GM23248 (cell line): ENCODE measurements around the gene GPR149. TPM values are rescaled to one million over a fixed set of nuclear protein-coding genes. Genes with fewer than 3 reads are reported as not detected.
"Not testable (repeated sequence)": the region's sequence is repeated elsewhere in the genome, so short reads cannot be mapped to it uniquely, and the experiment has no call there.

ENCODE experiments used
- DNase-seq: peaks from one replicate; pipeline ENCODE4 v3.0.0-alpha.2; 2015
- H2AFZ ChIP-seq: fragments of 200-600 bp; sonication (generic); 2 replicates; pipeline ENCODE4 v1.6.1; 2016; ENCODE audit warnings: antibody characterized with exemption
- H3F3A ChIP-seq: fragments of 200-600 bp; sonication (generic); 2 replicates; pipeline ENCODE4 v1.6.1; 2016; ENCODE audit warnings: mild to moderate bottlenecking, antibody characterized with exemption, mixed run types; ENCODE audit not compliant: insufficient read depth
- H3K27ac ChIP-seq: fragments of 200-600 bp; sonication (generic); 2 replicates; pipeline ENCODE4 v1.5.1; 2016; ENCODE audit warnings: mild to moderate bottlenecking
- H3K27me3 ChIP-seq: fragments of 200-600 bp; sonication (generic); replicated peaks from 2 replicates; pipeline ENCODE4 v1.6.1; 2016; ENCODE audit warnings: mild to moderate bottlenecking; ENCODE audit not compliant: insufficient read depth
- H3K36me3 ChIP-seq: fragments of 200-600 bp; sonication (generic); 2 replicates; pipeline ENCODE4 v1.6.1; 2016; ENCODE audit warnings: low read depth, mild to moderate bottlenecking
- H3K4me1 ChIP-seq: fragments of 200-600 bp; sonication (generic); 2 replicates; pipeline ENCODE4 v1.6.1; 2016; ENCODE audit warnings: mild to moderate bottlenecking; ENCODE audit not compliant: insufficient read depth
- H3K4me2 ChIP-seq: fragments of 200-600 bp; sonication (generic); one replicate; pipeline ENCODE4 v1.6.1; 2016; ENCODE audit warnings: mild to moderate bottlenecking; ENCODE audit not compliant: unreplicated experiment
- H3K4me3 ChIP-seq: fragments of 200-600 bp; sonication (generic); 2 replicates; pipeline ENCODE4 v1.5.1; 2016; ENCODE audit warnings: mild to moderate bottlenecking
- H3K79me2 ChIP-seq: fragments of 200-600 bp; sonication (generic); 2 replicates; pipeline ENCODE4 v1.6.1; 2016; ENCODE audit warnings: mild to moderate bottlenecking; ENCODE audit not compliant: insufficient read depth
- H3K9ac ChIP-seq: fragments of 200-600 bp; sonication (generic); 2 replicates; pipeline ENCODE4 v1.6.1; 2016; ENCODE audit warnings: mild to moderate bottlenecking
- H3K9me2 ChIP-seq: fragments of 200-600 bp; sonication (generic); 2 replicates; pipeline ENCODE4 v1.6.1; 2016; ENCODE audit warnings: mixed run types, mild to moderate bottlenecking, moderate library complexity; ENCODE audit not compliant: insufficient read depth
- H3K9me3 ChIP-seq: fragments of 200-600 bp; sonication (generic); one replicate; pipeline ENCODE4 v1.6.1; 2017; ENCODE audit warnings: low read depth
- H4K20me1 ChIP-seq: fragments of 200-600 bp; sonication (generic); 2 replicates; pipeline ENCODE4 v1.6.0; 2016; ENCODE audit not compliant: insufficient read depth
- EZH2 ChIP-seq: fragments of 200-600 bp; sonication (generic); IDR thresholded peaks from 2 replicates; pipeline ENCODE4 v1.6.1; 2018; ENCODE audit warnings: antibody characterized with exemption, mild to moderate bottlenecking; ENCODE audit not compliant: insufficient read depth, poor library complexity, severe bottlenecking
- EZH2phosphoT487 ChIP-seq: fragments of 200-600 bp; sonication (generic); IDR thresholded peaks from 2 replicates; pipeline ENCODE4 v1.6.1; 2018; ENCODE audit warnings: antibody characterized with exemption, moderate library complexity, mild to moderate bottlenecking, low read depth; ENCODE audit not compliant: insufficient read depth
- WGBS, 2 experiments: methylation state at CpG; one replicate each; pipeline ENCODE4 v1.1.6; 2015 to 2017; ENCODE audit warnings: low lambda C conversion rate in 2 of 2, low coverage in 1 of 2; ENCODE audit errors: missing lambda C conversion rate in 2 of 2; 5-methylcytosine and 5-hydroxymethylcytosine counted together
- in situ Hi-C: fragments of 300-500 bp; cut with MboI; formaldehyde crosslinking; loops from 2 replicates; pipeline ENCODE4 v1.15.0; 2020
- polyA plus RNA-seq: library from polyadenylated mRNA; unstranded; fragments of >200 nt; fragmentation: Nextera tagmentation; extraction: Ambion mirVana; gene quantifications from 2 replicates; pipeline ENCODE4 v1.2.1, GENCODE V29; 2016
- total RNA-seq: library from RNA; depleted of rRNA; stranded (reverse); fragments of >200 nt; shearing (Covaris generic); gene quantifications from 2 replicates; pipeline ENCODE4 v1.2.3, GENCODE V29; 2014; rRNA removed

Gene GPR149
- total RNA-seq (not detected in 2 replicates), polyA plus RNA-seq (not detected in 2 replicates)

GRCh38 chr3:154430014-154430413, at the start of gene GPR149:
Gene GPR149 (minus strand): TSS chr3:154430190. CDS start chr3:154429615, 575 bp downstream.
- no peak for DNase-seq
- Histone ChIP-seq H3K9ac (no peak within 1 kb of the TSS), H3K9me2 (no peaks in the 10 kb centered on the region), H4K20me1 (no peaks in the 10 kb centered on the region), H3K4me2 (no peak within 1 kb of the TSS), H2AFZ (no peak within 1 kb of the TSS), H3K27me3 (peaks cover 32% of the 10 kb centered on the region), H3K27ac (no peak within 1 kb of the TSS), H3K79me2 (no peaks in the 10 kb centered on the region), H3K4me1 (no peaks in the 10 kb centered on the region), H3F3A (no peaks in the 10 kb centered on the region), H3K36me3 (no peaks in the 10 kb centered on the region), H3K4me3 (no peak within 1 kb of the TSS), H3K9me3 (no peaks in the 10 kb centered on the region)
- no peak for TF ChIP-seq EZH2phosphoT487
- in situ Hi-C loops, result no loop called here
- 56 to 61% methylated on average over 7 of the region's 7 CpGs for WGBS, 2 experiments

- Histone ChIP-seq H3F3A (no peaks in the 10 kb centered on the region), H3K9me2 (no peaks in the 10 kb centered on the region), H3K27me3 (no peaks in the 10 kb centered on the region), H3K36me3 (no peaks in the 10 kb centered on the region), H3K4me1 (no peaks in the 10 kb centered on the region), H2AFZ (no peak overlapping the region), H3K79me2 (no peaks in the 10 kb centered on the region), H3K4me2 (no peak overlapping the region), H3K27ac (no peak overlapping the region), H3K9me3 (no peaks in the 10 kb centered on the region), H4K20me1 (no peaks in the 10 kb centered on the region), H3K4me3 (no peak overlapping the region), H3K9ac (no peak overlapping the region)
- DNase-seq, result no peak
- TF ChIP-seq EZH2phosphoT487 (no peak), EZH2 (no peak)
- in situ Hi-C loops, result no loop called here
Observed at GRCh38 chr3:154473769-154474168, 43.8 kb upstream of the GPR149 start.

- Histone ChIP-seq H3K79me2 (no peaks in the 10 kb centered on the region), H3F3A (no peaks in the 10 kb centered on the region), H2AFZ (no peak overlapping the region), H3K36me3 (no peaks in the 10 kb centered on the region), H3K4me2 (no peak overlapping the region), H3K4me3 (no peak overlapping the region), H3K9me3 (no peaks in the 10 kb centered on the region), H3K9ac (no peak overlapping the region), H4K20me1 (no peaks in the 10 kb centered on the region), H3K27ac (no peak overlapping the region), H3K27me3 (no peaks in the 10 kb centered on the region), H3K9me2 (no peaks in the 10 kb centered on the region), H3K4me1 (no peaks in the 10 kb centered on the region)
- WGBS, 2 experiments, result 56 to 61% methylated on average over 1 of the region's 1 CpG
- no peak for DNase-seq
- TF ChIP-seq EZH2 (no peak), EZH2phosphoT487 (no peak)
- in situ Hi-C loops, result no loop called here
Observed at GRCh38 chr3:154469585-154469984, 39.6 kb upstream of the GPR149 start.

GRCh38 chr3:154464440-154465190, 34.6 kb upstream of the GPR149 start:
- Histone ChIP-seq H2AFZ (no peak overlapping the region), H3K9ac (no peak overlapping the region), H3K4me3 (no peak overlapping the region), H4K20me1 (no peaks in the 10 kb centered on the region), H3K79me2 (no peaks in the 10 kb centered on the region), H3K27me3 (no peaks in the 10 kb centered on the region), H3K36me3 (no peaks in the 10 kb centered on the region), H3K9me3 (no peaks in the 10 kb centered on the region), H3K9me2 (no peaks in the 10 kb centered on the region), H3K27ac (no peak overlapping the region), H3F3A (no peaks in the 10 kb centered on the region), H3K4me1 (no peaks in the 10 kb centered on the region), H3K4me2 (no peak overlapping the region)
- in situ Hi-C loops, result no loop called here
- DNase-seq, result no peak
- TF ChIP-seq EZH2, result no peak
- no peak for TF ChIP-seq EZH2phosphoT487

- Histone ChIP-seq H3K79me2 (no peaks in the 10 kb centered on the region), H3K4me3 (no peak overlapping the region), H3K9ac (no peak overlapping the region), H3K4me2 (no peak overlapping the region), H2AFZ (no peak overlapping the region), H3K27ac (no peak overlapping the region), H4K20me1 (no peaks in the 10 kb centered on the region), H3K9me3 (no peaks in the 10 kb centered on the region), H3K36me3 (no peaks in the 10 kb centered on the region), H3F3A (no peaks in the 10 kb centered on the region), H3K4me1 (no peaks in the 10 kb centered on the region), H3K9me2 (no peaks in the 10 kb centered on the region), H3K27me3 (no peaks in the 10 kb centered on the region)
- in situ Hi-C loops, result no loop called here
- DNase-seq, result no peak
- WGBS, 2 experiments, result 64 to 69% methylated on average over 2 of the region's 2 CpGs
- TF ChIP-seq EZH2phosphoT487 (no peak), EZH2 (no peak)
Observed at GRCh38 chr3:154458560-154458959, 28.6 kb upstream of the GPR149 start.

GRCh38 chr3:154439081-154439480, 9.1 kb upstream of the GPR149 start:
- H3K9ac ChIP-seq, H2AFZ ChIP-seq, H3K79me2 ChIP-seq, H3K9me3 ChIP-seq, H3K9me2 ChIP-seq, H3F3A ChIP-seq, DNase-seq, H3K4me1 ChIP-seq, H4K20me1 ChIP-seq, in situ Hi-C loops, H3K4me2 ChIP-seq, H3K27me3 ChIP-seq, H3K4me3 ChIP-seq, H3K27ac ChIP-seq, H3K36me3 ChIP-seq: not testable (repeated sequence)
- 62 to 66% methylated on average over 12 of the region's 12 CpGs for WGBS, 2 experiments
